GM21717 (cell line): ENCODE data around the gene CIITA.
A peak's percentile ranks its signal among the peaks of the same experiment; 100 is the strongest.
"Not testable (repeated sequence)": the region's sequence is repeated elsewhere in the genome, so short reads cannot be mapped to it uniquely, and the experiment has no call there.

Experiments used
- ATAC-seq: cut with Tn5 transposase; IDR thresholded peaks from one replicate; pipeline ENCODE4 v1.9.1; 2021; ENCODE audit warnings: mild to moderate bottlenecking, moderate library complexity; ENCODE audit not compliant: unreplicated experiment

The CIITA gene, protein sequence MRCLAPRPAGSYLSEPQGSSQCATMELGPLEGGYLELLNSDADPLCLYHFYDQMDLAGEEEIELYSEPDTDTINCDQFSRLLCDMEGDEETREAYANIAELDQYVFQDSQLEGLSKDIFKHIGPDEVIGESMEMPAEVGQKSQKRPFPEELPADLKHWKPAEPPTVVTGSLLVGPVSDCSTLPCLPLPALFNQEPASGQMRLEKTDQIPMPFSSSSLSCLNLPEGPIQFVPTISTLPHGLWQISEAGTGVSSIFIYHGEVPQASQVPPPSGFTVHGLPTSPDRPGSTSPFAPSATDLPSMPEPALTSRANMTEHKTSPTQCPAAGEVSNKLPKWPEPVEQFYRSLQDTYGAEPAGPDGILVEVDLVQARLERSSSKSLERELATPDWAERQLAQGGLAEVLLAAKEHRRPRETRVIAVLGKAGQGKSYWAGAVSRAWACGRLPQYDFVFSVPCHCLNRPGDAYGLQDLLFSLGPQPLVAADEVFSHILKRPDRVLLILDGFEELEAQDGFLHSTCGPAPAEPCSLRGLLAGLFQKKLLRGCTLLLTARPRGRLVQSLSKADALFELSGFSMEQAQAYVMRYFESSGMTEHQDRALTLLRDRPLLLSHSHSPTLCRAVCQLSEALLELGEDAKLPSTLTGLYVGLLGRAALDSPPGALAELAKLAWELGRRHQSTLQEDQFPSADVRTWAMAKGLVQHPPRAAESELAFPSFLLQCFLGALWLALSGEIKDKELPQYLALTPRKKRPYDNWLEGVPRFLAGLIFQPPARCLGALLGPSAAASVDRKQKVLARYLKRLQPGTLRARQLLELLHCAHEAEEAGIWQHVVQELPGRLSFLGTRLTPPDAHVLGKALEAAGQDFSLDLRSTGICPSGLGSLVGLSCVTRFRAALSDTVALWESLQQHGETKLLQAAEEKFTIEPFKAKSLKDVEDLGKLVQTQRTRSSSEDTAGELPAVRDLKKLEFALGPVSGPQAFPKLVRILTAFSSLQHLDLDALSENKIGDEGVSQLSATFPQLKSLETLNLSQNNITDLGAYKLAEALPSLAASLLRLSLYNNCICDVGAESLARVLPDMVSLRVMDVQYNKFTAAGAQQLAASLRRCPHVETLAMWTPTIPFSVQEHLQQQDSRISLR

DNA sequence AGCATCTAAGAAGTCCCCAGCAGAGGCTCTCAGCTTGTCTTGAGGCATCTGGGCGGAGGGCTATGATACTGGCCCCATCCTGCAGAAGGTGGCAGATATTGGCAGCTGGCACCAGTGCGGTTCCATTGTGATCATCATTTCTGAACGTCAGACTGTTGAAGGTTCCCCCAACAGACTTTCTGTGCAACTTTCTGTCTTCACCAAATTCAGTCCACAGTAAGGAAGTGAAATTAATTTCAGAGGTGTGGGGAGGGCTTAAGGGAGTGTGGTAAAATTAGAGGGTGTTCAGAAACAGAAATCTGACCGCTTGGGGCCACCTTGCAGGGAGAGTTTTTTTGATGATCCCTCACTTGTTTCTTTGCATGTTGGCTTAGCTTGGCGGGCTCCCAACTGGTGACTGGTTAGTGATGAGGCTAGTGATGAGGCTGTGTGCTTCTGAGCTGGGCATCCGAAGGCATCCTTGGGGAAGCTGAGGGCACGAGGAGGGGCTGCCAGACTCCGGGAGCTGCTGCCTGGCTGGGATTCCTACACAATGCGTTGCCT is at the start of gene CIITA:
Gene CIITA, plus strand, starts transcription at position 404 of the 543 bp plus-strand sequence. Its CDS starts 129 bp downstream, at position 533.
- peak; percentile 50 for ATAC-seq

GRCh38 chr16:10827691-10828341 is 49.2 kb upstream of the CIITA start:
- ATAC-seq, result no peak

DNA sequence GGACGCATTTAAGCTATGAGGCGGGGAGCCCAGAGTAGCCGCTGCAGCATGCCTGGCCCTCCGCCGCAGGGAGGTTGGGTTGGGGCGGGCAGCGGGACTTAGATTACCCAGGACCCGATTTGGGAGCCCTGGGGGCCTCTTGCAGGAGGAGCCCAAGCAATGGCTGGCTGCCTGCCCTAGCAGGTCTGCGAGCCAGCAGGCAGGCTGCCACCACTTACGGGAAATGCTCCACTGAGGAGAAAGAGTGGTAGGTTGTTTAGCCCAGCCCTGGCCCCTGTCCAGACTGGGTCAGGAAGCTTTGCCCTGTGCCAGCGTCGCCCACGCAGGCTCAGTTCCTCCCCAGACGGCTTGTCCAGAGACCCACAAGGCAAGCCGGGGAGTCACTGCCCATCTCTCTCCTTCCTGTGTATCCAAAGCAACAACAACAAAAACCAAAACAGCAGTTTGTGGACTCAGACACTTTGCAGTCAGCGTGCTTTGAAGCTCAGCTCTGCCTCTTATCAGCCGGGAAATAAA is 48.1 kb upstream of the CIITA start:
- ATAC-seq, result no peak

DNA sequence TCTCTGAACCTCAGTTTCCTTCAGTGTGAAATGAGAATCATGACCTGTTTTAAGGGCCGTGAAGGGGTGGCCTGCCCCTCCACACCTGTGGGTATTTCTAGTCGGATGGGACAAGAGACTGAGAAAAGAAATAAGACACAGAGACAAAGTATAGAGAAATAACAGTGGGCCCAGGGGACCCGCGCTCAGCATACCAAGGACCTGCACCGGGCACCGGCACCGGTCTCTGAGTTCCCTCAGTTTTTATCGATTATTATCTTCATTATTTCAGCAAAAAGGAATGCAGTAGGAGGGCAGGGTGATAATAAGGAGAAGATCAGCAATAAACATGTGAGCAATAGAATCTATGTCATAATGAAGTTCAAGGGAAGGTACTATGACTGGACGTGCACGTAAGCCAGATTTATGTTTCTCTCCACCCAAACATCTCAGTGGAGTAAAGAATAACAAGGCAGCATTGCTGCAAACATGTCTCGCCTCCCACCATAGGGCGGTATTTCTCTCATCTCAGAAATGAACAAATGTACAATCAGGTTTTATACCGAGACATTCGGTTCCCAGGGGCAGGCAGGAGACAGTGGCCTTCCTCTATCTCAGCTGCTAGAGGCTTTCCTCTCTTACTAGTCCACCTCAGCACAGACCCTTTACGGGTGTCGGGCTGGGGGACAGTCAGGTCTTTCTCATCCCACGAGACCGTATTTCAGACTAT is 47.5 kb upstream of the CIITA start:
- not testable (repeated sequence) for ATAC-seq

DNA sequence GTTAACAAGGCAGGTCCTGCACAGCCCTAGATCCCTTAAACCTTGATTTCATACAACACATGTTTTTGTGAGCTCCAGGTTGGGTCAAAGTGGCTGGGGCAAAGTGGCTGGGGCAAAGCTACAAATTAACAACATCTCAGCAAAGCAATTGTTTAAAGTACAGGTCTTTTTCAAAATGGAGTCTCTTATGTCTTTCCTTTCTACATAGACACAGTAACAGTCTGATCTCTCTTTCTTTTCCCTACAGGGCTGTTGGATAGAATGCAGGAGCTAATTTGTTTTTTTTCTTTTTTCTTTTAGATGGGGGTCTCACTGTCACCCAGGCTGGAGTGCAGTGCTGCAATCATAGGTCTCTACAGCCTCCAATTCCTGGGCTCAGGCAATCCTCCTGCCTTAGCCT is 46.8 kb upstream of the CIITA start:
- not testable (repeated sequence) for ATAC-seq

DNA sequence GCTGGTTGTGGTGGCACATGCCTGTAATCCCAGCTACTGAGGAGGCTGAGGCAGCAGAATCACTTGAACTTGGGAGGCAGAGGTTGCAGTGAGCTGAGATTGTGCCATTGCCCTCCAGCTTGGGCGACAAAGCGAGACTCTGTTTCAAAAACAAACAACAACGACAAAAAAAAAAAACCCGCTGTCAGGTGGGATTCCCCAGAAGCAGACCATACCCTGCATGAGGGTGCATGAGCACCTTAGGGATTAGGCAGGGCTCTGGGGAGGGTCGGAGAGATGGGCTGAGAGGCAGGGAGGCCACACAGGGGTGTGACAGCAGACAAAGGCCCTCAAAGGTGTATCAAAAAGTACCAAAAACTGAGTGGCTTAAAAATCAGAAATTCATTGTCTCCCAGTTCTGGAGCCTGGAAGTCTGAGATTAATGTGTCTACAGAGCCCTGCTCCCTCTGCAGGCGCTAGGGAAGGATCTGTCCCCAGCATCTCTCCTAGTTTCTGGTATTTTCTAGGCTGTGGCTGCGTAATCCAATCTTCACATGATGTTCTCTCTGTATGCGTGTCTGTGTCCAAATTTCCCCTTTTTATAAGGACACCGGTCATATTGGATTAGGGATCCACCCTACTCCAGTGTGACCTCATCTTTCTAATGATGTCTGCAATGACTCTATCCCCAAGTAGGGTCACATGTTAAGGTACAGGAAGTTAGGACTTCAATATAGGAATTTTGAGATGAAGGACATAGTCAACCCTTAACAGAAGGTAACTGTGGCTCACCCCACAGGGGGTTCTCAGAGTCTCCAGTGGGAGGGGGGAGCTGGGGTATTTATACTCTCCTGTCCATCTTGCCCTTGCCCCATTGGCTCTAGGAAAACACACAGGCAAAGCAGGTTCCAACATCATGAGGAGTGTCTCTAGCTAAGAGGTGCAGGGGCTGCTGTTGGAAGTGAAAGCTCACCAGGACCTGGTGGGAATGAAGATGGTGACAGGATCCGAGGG is 44.8 kb upstream of the CIITA start:
- ATAC-seq, result no peak

DNA sequence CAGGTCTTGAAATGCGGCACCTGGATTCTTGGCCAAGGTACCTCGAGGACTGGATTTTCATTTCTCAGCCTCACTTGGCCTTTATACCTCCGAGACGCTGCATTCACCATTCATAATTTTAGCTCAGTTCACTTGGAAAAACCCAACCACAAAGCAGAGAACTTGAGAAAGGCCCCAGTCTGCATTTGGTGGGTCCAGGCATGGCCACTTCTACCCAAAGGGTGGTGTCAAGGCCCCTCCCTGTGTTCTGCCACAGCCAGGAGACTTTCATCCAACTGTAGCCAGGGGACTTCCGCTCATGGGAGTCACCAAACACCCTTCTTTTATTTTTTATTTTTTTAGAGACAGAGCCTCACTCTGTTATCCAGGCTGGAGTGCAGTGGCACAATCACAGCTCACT is 43.7 kb upstream of the CIITA start:
- ATAC-seq, result no peak

GRCh38 chr16:10834130-10834529 is 42.9 kb upstream of the CIITA start:
- no peak for ATAC-seq

GRCh38 chr16:10834766-10835165 is 42.2 kb upstream of the CIITA start:
- ATAC-seq, result no peak

DNA sequence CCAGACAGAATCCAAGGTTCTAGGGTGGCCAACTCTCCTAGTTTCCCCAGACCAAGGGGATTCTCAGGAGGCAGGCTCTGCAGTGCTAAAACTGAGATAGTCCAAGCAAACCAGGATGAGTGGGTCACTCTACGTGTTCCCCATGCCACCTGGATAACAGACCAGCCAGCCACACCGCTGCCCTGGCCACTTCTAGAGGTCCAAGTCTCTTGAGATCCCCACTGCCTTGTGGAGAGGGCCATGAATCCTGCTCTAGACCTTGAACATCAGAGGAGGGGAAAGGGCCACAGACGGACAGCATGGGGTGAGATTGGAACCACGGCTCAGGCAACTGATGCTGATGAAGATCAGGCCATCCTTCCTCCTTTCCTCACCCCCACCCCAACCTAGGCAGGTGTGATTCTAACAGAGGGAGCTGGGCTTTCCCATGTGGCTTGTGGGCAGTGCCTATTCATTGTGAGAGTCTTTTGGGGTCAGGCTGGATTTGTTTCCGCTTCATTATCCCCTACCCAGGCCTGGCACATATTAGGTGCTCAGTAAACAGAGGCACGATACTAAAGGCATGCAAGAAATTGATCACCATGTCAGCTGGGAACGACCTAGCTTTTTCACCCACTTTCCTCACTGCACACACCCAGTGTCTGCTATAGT is 41.6 kb upstream of the CIITA start:
- ATAC-seq, result peak; percentile 43

- no peak for ATAC-seq
These were observed 40.7 kb upstream of the CIITA start for GRCh38 chr16:10836174-10836853.

DNA sequence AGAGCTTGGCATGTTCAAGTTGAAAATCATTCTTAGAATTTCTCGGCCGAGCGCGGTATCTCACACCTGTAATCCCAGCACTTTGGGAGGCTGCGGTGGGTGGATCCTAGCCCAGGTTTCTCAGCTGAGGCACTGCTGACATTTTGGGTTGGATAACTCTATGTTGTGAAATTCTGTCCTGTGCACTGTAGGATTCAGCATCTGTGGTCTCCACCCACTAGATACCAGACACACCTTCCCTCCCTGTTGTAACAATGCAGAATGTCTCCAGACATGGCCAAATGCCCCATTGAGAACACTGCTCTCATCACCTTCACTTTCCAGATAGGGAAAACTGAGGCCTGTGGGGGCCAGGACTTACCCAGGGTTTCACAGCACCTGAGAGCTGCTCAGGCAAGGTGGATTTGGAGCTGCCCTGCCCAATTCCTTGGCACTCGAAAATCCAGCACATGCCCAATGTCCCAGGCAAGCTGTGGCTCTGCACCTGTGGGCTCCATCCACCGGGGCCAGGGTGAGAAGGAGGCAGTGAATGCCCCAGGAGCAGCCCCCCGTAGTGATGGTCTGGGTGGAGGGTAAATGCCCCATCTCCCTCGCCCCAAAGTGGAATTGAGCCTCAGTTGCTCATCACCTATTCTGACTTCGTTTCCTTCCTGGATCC is 38.3 kb upstream of the CIITA start:
- no peak for ATAC-seq

- ATAC-seq, result no peak
These were observed 37.7 kb upstream of the CIITA start for GRCh38 chr16:10839279-10839666.

GRCh38 chr16:10840703-10841102 is 36.3 kb upstream of the CIITA start:
- ATAC-seq, result no peak

DNA sequence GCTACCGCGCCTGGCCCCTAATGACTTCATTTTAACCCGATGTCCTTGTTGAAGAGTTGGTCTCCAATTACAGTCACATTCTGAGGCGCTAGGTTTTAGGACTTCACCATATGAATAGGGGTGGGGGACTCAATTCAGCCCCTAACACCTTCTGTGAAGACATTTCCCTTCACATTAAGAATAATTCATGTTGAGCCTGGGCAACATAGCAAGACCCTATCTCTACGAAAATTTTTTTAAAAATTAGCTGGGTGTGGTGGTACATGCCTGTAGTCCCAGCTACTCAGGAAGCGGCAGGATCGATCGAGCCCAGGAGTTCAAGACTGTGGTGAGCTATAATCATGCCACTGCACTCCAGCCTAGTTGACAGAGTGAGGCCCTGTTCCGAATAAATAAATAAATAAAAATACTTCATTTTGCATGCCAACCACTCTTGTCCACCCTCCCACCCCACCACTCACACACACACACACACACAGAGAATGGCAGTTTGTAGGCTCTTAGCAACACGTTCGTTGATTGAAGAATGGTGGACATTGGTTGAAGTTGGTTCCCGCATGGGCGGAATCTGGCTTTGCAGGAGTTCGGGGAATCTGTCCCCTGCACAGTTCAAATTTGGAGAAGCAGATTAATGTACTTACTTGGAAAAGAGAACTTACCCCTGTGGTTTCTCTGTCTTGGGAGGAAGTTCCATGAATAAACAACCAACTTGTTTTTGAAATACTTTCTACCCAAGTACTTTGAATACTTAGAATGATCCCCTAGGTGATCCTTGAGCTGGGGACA is 30.6 kb upstream of the CIITA start:
- no peak for ATAC-seq

DNA sequence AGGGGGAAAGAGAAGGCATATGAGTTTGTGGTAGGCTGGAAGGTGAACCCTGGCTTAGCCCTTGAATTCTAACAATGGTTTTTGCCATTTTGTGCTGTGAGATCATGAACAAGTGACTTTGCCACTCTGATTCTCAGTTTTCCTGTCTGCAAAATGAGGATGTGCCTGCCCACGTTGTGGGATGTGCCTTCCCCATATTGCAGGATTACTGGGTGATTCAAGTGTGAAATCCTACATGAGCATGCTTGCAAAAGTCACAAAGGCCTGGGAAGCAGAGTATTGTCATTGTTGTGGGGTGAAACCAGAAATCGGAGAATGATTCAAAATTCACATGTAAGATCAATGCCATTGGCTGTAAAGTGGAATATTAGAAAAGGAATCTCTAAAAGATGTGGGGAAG is 29.8 kb upstream of the CIITA start:
- ATAC-seq, result no peak
